HG02678 (cell line): ENCODE results near the gene PIP5K1C.
"Not testable (repeated sequence)": the region's sequence is repeated elsewhere in the genome, so short reads cannot be mapped to it uniquely, and the experiment has no call there.

ENCODE experiments used
- ATAC-seq: cut with Tn5 transposase; IDR thresholded peaks from one replicate; pipeline ENCODE4 v1.9.1; 2021; ENCODE audit warnings: mild to moderate bottlenecking, moderate library complexity; ENCODE audit not compliant: unreplicated experiment

The PIP5K1C gene

DNA sequence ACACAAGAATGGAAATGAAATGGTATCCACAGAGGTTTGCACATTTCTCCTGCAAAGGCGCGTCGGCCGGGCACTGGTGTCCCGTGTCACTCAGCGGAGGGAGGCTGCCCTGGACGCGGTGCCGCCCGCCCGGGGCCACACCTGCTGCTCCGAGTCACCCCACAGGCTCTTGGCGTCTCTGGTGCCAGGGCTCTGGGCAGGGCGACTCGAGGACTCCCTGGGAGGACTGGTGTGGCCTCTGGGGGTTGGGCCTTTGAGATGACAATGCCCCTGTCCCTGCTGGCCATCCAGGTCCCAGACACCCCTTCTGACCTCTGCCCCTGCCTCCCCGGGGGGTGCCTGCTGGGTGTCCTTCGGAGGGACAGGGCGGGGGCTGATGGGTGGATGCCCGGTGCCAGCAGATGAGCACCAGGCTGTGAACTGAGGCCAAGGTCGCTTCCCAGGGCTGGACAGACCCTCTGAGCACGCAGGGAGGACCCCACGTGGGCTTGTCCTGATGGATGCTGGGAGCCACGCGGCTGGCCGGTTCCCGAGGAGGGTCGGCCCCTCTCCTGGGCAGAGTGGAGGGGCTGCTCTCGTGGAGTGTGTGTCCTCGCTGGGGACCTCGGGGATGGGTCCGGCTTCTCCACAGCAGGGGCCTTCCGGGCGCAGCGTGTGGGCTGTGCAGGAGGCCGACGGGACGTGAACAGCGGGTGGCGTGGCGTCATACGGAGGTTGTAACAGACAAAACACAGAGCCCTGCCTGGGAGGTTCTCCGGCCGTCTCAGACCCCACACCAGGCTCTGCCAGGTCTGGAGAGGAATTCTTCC, 69.0 kb downstream of the PIP5K1C start:
- ATAC-seq: no peak

DNA sequence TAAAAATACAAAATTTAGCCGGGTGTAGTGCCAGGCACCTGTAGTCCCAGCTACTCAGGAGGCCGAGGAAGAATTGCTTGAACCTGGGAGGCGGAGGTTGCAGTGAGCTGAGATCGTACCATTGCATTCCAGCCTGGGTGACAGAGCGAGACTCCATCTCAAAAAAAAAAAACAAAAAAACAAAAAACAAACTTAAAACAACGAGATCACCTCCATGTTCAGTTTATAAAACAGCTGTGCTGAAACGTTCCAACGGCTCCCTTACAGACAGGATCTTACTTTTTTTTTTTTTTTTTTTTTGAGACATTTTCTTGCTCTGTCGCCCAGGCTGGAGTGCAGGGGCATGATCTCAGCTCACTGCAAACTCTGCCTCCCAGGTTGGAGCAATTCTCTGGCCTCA, 71.5 kb downstream of the PIP5K1C start:
- ATAC-seq: not testable (repeated sequence)

DNA sequence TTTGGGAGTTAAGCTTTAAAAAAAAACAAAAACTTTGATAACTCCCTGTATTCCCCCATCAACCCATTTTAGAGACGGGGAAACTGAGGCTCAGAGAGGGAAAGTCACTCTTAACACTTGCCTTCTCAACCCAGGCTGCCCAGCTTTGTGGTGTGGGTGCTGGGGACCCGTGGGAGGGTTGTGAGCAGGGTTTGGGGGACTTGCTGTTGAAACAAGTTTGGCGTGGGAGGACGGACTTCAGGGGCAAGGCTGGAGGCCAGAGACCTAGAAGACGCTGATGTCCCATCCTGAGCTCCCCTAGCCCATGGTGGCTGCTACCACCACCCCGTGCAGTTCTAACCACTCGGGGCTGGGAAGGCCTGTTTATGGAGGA, 72.9 kb downstream of the PIP5K1C start:
- ATAC-seq: no peak

DNA sequence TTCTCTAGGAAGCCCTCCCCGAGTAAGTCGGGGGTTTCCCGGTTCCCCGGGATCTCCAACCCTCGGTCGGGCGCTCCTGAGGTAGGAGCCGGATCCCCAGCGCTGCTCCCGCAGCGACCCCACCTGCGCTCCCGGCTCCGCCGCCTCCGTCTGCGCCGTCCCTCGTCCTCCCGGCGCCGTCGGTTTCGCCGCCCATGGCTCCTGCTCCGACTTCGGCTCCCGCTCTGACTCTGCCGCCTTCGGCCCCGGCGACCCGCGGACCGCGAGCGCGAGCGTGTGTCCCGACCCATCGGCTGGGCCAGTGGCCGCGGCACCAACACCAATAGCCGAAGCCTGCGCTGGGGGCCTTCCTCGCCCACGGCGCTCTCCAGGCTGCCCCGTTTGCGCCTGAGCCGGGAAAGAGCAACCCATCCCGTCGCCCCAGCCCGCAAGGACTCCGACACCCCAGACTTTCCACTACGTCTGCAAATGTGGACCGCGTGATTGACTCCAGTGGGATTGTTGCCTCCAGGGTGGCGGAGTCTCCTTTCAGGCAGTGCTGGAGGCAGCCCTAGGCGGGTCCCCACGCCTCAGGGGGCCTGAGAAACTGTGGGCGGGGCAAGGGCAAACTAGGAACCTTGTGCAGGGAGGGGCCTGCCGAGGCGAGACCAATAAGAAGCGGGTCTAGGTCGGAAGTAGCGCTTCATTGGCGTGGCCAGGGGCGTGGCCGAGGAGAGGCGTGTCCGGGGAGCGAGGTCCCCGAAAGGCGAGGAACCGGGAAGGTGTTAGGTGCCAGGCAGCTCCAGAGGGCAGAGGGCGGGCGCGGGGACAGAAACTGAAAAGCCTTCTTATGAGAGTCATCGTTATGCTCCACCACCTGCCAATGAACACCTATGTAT, 73.6 kb downstream of the PIP5K1C start, which contains the start of gene CACTIN:
TSS of gene CACTIN (minus strand) at position 318 of the 878 bp plus-strand sequence. CDS start at position 290, 28 bp downstream.
- peak; percentile 94 for ATAC-seq

DNA sequence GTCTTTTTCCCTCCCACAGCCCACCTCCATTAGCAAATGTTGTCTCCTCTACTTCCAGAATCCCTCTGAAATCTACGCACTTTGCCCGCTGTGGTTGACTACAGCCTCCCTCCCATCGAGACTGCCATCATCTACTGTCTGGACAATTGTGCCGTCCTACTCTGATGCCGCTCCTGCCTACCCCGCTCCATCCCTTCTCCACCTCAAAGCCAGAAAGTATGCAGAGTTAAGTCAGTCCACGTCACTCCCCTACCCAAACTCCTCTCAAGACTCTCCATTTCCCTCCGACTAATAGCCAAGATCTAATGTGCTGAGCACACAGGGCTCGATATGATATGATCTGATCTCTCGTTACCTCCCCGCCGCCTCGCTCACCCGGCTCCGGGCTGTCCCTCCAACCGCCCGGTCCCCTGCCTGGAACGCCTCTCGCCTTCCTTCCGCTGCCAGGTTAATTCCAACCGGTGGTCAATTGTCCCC, 74.2 kb downstream of the PIP5K1C start:
- no peak for ATAC-seq

DNA sequence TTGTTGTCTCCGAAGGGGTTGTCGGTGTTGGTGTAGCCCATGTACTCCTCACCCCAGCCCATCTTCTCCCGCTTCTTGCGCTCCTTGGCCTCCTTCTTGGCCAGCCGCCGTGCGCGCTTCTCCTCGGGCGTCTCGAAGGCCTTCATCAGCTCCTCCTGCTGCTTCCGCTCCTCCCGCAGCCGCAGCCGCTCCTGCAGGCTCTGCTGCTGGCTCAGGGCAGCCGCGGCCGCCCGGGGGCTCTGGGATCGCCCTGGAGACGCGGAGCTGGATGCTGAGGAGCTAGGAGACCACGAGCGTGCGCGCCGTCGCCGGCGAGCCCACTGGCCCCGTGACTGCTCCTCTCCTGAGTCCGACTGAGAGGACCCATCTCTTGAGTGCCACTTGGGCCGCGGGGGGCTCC, 76.6 kb downstream of the PIP5K1C start:
- ATAC-seq: no peak

DNA sequence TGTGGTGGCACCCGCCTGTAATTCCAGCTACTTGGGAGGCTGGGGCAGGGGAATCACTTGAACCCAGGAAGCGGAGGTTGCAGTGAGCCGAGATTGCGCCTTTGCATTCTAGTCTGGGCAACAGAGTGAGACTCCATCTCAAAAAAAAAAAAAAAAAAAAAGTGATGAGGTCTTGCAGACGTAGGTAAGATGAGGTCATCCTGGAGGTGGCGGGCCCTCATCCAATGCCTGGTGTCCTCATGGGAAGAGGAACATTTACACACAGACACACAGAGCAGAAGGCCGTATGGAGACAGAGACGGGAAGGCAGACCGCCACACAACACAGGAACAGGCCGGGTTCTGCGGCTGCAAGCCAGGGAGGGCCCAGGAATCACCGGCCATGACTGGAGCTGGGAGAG, 78.0 kb downstream of the PIP5K1C start:
- no peak for ATAC-seq

DNA sequence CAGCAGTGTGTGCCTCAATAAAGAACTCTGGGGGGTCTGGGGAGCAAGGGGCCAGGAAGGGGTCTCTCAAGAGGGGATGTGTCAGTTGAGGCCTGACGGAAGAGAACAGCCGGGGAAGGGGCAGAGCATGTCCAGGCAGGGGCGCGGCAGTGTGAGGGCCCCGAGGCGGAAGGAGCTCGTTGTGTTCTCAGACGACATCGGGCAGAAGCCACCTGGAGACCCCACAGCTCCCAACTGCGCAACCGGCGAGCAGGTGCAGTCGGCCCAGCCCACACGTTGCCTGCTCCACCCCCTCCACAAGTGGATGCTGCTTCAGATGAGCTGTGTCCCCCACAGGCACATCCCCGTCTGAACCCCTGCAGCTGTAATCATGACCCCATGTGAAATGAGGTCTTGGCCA, 78.6 kb downstream of the PIP5K1C start:
- no peak for ATAC-seq

DNA sequence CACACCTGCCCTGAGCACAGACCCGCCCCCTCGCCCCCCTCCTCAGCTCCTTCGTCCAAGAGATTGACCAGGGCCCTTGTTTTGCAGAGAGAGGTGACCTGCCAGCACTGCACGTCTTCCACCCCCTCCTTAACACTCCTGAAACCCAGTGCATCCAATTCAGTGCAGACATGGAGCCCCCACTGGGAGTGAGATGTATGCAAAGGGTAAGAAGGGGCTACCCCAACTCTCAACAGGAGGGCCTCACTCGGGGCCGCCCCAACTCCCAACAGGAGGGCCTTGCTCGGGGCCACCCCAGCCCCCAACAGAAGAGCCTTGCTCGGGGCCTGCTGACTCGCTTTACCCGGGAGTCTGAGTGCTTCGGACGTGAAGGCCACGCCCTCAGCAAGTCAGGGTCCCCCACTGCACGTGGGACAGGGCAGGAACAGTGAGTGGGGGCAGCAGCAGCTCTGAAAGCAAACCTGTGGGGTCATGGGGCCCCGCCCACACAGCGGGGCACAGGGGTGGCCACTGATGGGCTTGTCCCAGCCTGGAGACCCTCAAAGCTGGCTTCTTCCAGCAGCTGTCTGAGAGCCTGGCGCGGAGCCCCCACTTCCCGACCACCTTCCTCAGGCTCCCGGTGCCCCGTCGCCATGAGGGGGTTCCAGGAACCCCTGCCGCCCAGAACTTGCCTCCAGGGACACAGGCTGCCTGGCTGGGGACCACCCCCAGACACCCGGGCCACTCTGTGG, 79.3 kb downstream of the PIP5K1C start:
- no peak for ATAC-seq

DNA sequence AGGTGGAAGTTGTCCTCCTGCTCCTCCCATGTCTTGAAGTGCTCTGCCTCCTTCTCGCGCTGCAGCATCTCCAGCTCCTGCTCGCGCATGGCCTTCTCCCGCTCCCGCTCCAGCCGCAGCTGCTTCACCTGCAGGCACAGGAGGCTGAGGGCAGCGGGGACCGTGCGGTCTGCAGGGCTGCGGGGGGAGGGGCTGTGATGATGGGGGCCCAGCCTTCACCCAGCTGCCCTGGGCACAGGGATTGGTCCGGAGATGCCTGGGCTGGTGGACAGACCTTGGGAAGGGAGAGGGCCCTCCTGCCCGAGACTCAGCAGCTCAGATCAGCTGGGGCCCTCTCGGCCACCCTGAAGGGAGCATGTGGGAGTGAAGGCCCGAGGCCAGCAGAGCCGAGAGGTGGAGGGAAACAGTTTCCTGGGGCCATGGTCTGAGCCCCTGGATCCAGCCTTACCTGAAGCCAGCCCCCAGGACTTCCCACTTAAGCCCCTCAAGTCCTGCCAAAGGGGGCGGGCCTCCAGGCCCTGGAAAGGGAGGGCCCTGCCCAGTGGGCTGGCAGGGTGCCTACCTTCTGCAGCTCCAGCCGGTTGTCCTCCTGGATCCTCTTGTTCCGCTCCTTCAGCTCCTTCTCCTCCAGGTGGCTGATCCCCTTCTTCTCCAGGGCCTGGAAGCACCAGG, 80.0 kb downstream of the PIP5K1C start:
- no peak for ATAC-seq

DNA sequence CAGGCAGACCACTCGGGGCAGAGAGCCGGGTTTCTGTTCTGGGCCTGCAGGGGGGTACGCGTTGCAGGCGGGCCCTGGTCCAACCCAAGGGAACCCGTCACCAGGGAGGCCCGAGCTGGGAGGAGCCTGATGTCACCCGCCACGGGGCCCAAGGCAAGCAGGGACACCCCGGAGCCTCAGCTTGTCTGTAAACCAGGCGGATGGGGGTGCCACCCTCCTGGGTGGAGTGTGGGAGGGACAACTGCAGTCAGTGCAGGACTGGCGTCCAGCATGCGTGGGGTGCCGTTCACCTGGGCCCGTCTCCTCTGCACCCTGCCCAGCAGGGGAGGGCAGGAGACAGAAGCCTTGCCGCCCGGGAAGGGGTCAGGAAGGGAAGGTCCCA, 80.6 kb downstream of the PIP5K1C start:
- ATAC-seq: no peak

DNA sequence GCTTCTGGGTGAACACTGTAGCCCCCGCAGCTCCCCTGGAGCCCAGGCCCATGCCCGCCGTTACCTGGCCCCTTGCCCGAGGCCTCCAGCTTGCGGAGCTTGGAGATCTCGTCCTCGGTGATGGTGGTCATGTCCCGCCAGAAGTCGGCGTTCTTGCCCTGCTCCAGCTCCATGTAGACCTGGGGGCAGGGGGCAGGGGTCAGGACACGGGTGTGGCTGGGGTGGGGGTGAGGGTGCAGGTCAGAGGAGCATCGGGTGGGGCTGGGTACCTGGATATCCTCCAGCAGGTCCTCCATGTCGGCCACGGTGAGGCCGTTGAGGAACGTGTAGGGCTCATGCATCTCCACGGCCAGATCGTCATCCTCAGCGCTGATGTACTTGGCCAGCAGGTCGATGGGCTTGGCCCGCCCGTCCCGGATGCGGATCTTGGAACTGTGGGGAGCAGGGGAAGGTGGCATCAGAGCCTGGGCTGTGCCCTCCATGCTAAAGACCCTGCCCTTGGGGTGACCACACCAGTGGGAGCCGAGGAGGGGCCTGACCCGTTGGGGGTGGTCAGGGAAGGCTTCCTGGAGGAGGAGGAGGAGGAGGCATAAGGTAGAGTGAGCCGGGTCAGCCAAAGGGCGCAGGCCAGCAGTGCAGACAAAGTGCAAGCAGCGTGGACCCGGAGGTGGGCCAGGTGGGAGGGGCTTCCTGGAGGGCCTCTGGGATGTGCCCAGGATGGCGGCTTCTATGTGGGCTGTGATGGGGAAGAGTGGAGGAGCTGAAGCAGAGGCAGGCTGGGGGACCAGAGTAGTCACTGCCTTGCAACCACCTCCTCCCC, 81.2 kb downstream of the PIP5K1C start:
- no peak for ATAC-seq

DNA sequence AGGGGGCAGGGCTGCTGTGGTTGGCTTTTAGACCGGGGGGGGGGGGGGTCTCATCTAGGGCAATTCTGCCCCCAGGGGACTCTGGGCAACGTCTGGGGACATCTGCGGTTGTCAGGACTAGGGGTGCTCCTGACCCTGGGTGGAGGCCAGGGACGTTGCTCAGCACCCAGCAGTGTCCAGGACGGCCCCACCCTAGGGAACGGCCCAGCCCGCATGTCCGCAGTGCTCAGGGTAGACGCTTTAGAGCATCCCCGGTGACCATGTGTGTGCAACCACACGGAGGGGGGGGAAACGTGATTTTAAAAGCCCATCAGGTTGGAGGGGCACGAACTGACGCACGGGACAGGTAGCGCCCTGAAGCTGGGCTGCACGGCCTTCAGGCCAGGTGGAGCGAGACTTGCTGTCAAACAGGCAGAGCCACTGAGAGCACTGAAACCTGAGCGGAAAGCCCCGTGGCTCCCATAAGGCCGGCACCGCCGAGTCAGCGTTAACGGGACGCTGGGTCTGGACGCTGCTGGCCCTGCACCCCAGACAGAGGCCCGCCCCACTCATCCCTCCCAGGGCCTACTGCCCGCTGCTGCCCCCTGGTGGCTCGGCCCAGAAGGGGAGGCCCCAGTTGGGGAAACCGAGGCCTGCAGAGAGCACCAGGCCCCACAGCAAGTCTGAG, 82.0 kb downstream of the PIP5K1C start:
- ATAC-seq: no peak

DNA sequence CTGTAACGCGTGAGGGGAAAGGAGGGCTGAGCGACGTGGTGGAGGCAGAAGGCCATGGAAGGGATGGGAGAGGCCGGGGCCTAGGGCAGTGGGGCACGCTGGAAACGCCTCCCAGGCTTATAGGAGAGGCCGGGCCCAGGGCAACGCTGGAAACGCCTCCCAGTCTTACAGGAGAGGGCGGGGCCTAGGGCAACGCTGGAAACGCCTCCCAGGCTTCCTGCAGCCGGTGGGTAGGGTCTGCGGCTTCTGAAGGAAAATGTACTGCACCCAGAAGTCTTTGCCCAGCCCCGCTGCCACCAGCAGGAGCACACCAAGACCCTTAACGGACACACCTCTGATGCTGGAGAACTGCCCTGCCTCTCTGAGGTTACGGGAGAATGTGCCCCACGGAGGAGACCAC, 82.8 kb downstream of the PIP5K1C start:
- ATAC-seq: no peak

DNA sequence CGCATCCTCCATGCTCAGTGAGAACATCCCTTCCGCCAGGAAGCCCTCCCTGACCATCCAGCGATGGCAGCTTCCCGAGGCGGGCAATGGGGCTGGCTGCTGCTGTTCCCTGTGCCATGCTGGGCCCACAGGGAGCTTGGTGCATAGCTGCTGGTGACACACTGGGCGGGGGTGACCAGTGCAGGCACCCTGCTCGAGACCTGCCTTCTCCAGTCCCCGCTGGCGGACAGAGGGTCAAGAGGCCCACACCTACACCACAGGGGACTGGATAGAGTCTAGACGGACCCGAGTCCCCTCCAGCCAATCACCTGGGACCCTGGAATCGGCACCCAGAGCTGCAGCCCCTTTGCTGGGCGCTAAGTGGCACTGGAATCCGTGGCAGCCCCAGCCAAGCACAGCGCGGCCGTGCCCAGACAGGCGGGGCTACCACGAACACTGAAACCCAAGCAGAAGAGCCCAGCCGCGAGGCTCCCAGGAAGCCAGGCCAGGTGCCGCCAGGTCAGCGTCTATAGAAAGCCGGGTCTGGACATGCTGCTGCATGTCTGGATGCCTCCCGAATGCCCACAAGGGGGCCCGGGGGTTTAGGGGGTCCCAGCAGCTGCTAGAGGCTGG, 84.6 kb downstream of the PIP5K1C start:
- ATAC-seq: no peak

DNA sequence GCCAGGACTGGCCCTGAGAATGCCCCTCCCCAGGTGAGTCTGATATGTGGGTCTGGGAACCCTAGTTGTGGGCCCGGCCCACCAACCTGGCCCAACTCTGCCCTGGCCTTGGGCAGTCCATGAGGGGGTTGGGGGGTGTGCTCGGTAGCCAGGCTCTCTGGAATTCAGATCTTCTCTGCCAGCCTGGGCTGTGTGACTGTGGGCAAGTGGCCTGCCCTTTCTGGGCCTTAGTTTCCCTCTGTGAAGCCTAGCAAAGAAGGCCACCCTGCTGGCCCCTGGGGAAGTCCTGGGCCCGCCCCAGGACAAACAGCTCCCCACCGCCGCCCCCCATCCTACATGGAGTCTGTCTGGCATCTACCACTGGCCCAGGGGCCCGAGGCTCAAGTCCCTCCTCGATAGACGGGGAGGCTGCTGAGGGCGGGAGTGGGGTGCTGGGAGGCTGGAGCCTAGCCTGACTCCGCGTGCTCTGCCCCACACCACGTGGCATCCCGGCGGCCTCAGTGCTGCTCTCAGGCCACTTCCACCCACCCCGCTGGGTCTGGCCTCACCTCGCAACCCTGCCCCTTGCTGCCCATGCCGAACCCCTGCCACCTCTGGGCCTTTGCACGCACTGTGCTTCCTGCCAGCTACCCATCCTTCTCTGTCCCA, 85.3 kb downstream of the PIP5K1C start:
- ATAC-seq: no peak

DNA sequence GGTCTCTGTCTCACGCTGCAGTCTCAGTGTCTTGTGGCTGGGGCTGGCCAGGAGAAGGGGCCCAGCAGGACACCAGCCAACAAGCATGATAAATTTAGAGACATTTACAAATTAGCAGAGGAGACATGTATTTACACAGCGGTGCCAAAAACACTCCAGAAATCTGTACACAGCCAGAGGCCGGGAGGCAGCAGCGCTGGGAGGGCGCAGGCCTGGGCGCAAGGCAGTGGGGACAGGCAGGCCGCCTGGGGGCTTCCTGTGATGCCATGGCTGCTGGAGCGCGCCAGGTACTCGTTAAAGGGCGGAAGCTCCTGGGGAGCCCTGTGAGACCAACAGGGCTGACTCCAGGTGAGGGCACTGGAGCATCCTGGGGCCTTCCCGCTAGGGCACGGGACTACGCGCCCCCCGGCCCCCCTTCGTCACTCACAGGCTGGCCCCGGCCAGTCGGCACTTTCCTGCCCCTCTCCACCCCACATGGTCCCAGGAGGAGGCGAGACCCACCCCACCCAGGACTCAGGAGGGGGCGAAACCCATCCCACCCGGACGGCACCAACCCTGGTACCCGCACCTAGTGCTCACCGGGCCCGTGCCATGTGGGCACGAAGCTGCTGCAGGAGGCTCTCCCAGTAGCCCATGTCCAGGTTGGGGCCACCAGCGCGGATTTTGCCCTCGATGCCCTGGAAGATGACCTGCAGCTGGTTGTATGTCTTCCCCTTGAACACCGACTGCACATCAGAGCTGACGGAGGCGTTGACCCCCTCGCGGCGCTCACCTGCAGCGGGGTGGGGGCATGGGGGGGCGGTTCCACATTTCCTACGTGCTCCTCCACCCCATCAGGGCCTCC, 86.2 kb downstream of the PIP5K1C start:
- ATAC-seq: no peak
